ENCODE measurements around the gene BRD1.

BRD1 gene

GRCh38 chr22:49861642-49862495, 34.2 kb upstream of the BRD1 start:
- H3K9ac ChIP-seq = no peak overlapping the region
- H3K4me1 ChIP-seq (ENCODE audit: low read depth, poor library complexity, severe bottlenecking) = peaks cover 6% of the 10 kb centered on the region
- no peak overlapping the region for H3K4me2 ChIP-seq
- H3K27ac ChIP-seq = no peak overlapping the region
- no peaks in the 10 kb centered on the region for H4K20me1 ChIP-seq (ENCODE audit: insufficient read depth)
- peaks cover 69% of the 10 kb centered on the region for H3K79me2 ChIP-seq (ENCODE audit: insufficient read depth, low read depth)
- no peak overlapping the region for H2AFZ ChIP-seq (ENCODE audit: low read depth)
- no peaks in the 10 kb centered on the region for H3K27me3 ChIP-seq (ENCODE audit: insufficient read depth, low read depth)
- no peak for TF ChIP-seq CTCF (conservative IDR thresholded peaks at IDR 0.05; ENCODE audit: low read depth, low read length)
- no peak overlapping the region for H3K4me3 ChIP-seq (IDR thresholded peaks at IDR 0.05; ENCODE audit: insufficient read depth, low read depth, low read length)
- H3K36me3 ChIP-seq (ENCODE audit: insufficient read depth) = no peaks in the 10 kb centered on the region

- TF ChIP-seq CTCF (conservative IDR thresholded peaks at IDR 0.05; ENCODE audit: low read depth, low read length) = no peak
- no peaks in the 10 kb centered on the region for H3K36me3 ChIP-seq (ENCODE audit: insufficient read depth)
- no peak overlapping the region for H3K4me2 ChIP-seq
- peaks cover 67% of the 10 kb centered on the region for H3K79me2 ChIP-seq (ENCODE audit: insufficient read depth, low read depth)
- H3K4me1 ChIP-seq (ENCODE audit: low read depth, poor library complexity, severe bottlenecking) = peaks cover 13% of the 10 kb centered on the region
- no peaks in the 10 kb centered on the region for H4K20me1 ChIP-seq (ENCODE audit: insufficient read depth)
- no peak overlapping the region for H3K4me3 ChIP-seq (IDR thresholded peaks at IDR 0.05; ENCODE audit: insufficient read depth, low read depth, low read length)
- no peak overlapping the region for H3K9ac ChIP-seq
- no peaks in the 10 kb centered on the region for H3K27me3 ChIP-seq (ENCODE audit: insufficient read depth, low read depth)
- H2AFZ ChIP-seq (ENCODE audit: low read depth) = no peak overlapping the region
- H3K27ac ChIP-seq = no peak overlapping the region
Measured at GRCh38 chr22:49858827-49859226, 31.2 kb upstream of the BRD1 start.

GRCh38 chr22:49856766-49857618, 29.3 kb upstream of the BRD1 start:
- Histone ChIP-seq H3K27ac (no peak overlapping the region), H3K4me2 (no peak overlapping the region), H3K4me3 (IDR thresholded peaks at IDR 0.05; ENCODE audit: insufficient read depth, low read depth, low read length) (no peak overlapping the region), H3K4me1 (ENCODE audit: low read depth, poor library complexity, severe bottlenecking) (peaks cover 13% of the 10 kb centered on the region), H3K27me3 (ENCODE audit: insufficient read depth, low read depth) (no peaks in the 10 kb centered on the region), H3K79me2 (ENCODE audit: insufficient read depth, low read depth) (peaks cover 50% of the 10 kb centered on the region), H4K20me1 (ENCODE audit: insufficient read depth) (no peaks in the 10 kb centered on the region), H3K9ac (no peak overlapping the region), H2AFZ (ENCODE audit: low read depth) (no peak overlapping the region), H3K36me3 (ENCODE audit: insufficient read depth) (no peaks in the 10 kb centered on the region)
- no peak for TF ChIP-seq CTCF (conservative IDR thresholded peaks at IDR 0.05; ENCODE audit: low read depth, low read length)

GRCh38 chr22:49856343-49856742, 28.7 kb upstream of the BRD1 start:
- no peaks in the 10 kb centered on the region for H3K27me3 ChIP-seq (ENCODE audit: insufficient read depth, low read depth)
- no peak for TF ChIP-seq CTCF (conservative IDR thresholded peaks at IDR 0.05; ENCODE audit: low read depth, low read length)
- H4K20me1 ChIP-seq (ENCODE audit: insufficient read depth) = no peaks in the 10 kb centered on the region
- no peak overlapping the region for H3K27ac ChIP-seq
- H3K9ac ChIP-seq = no peak overlapping the region
- H2AFZ ChIP-seq (ENCODE audit: low read depth) = no peak overlapping the region
- H3K36me3 ChIP-seq (ENCODE audit: insufficient read depth) = no peaks in the 10 kb centered on the region
- peaks cover 44% of the 10 kb centered on the region for H3K79me2 ChIP-seq (ENCODE audit: insufficient read depth, low read depth)
- peaks cover 13% of the 10 kb centered on the region for H3K4me1 ChIP-seq (ENCODE audit: low read depth, poor library complexity, severe bottlenecking)
- no peak overlapping the region for H3K4me2 ChIP-seq
- H3K4me3 ChIP-seq (IDR thresholded peaks at IDR 0.05; ENCODE audit: insufficient read depth, low read depth, low read length) = no peak overlapping the region
